K562 (cell line): ENCODE data around the gene ALDH5A1. TPM values are rescaled to one million over a fixed set of nuclear protein-coding genes. Genes with fewer than 3 reads are reported as not detected.

ENCODE experiments used
- ATAC-seq: fragments of 200-7000 bp; cut with Tn5 transposase; 3 replicates; pipeline ENCODE4 v1.9.1; 2020; ENCODE audit warnings: moderate library complexity
- Bru-seq: library from RNA; stranded (reverse); fragments of 400-500 nt; gene quantifications from one replicate; lab custom pipeline; 2021; lab: Mats Ljungman, UMichigan
- BruChase-seq, 2 experiments: library from RNA; stranded (reverse); fragments of 400-500 nt; gene quantifications; one replicate each; lab custom pipeline; 2021; lab: Mats Ljungman, UMichigan
- BruUV-seq: library from RNA; stranded (reverse); fragments of 400-500 nt; replicated peaks from 2 replicates; lab custom pipeline; 2021; lab: Mats Ljungman, UMichigan
- CTCF ChIA-PET: fragments of 300-600 bp; formaldehyde crosslinking; extraction: SDS; loops from one replicate; lab custom pipeline; 2021; ENCODE audit warnings: low intra/inter-chr PET ratio; lab: Yijun Ruan, JAX
- POLR2A ChIA-PET: fragments of 300-600, 350-650 bp; sonication (Branson Sonifier 250); formaldehyde crosslinking; extraction: SDS; loops from one replicate; lab custom pipeline; 2021; ENCODE audit warnings: antibody characterized with exemption, inconsistent platforms; lab: Yijun Ruan, JAX
- DNase-seq, 4 experiments: peaks; one replicate each; pipeline versions ENCODE4 v3.0.0 to v3.0.0-alpha.2; 2011 to 2018; ENCODE audit warnings: low spot score in 3 of 4, mixed read lengths in 3 of 4; ENCODE audit errors: extremely low read depth in 1 of 4
- FAIRE-seq: peaks from 2 replicates; lab custom pipeline; 2011; peaks lifted over from hg19 to GRCh38; lab: Jason Lieb, UNC
- H2AFZ ChIP-seq: 2 replicates; pipeline ENCODE4 v1.6.0; 2011; ENCODE audit warnings: low read depth, low read length, control low read depth, inconsistent platforms
- H3K27ac ChIP-seq: fragments of 200-600 bp; 3 replicates; pipeline ENCODE4 v1.8.0; 2011; ENCODE audit warnings: low read depth, mild to moderate bottlenecking, control low read depth, inconsistent platforms, low read length, moderate library complexity, mixed read lengths; ENCODE audit errors: extremely low read depth
- H3K27me3 ChIP-seq, 2 experiments: fragments of 300-600 bp in 1 of 2; 2 replicates in 1 of 2; 3 replicates in 1 of 2; pipeline versions ENCODE4 v1.6.0 to v1.8.0; 2011; ENCODE audit warnings: inconsistent platforms in 2 of 2, low read length in 2 of 2, mild to moderate bottlenecking in 1 of 2, mixed read lengths in 1 of 2, moderate library complexity in 1 of 2; ENCODE audit not compliant: control insufficient read depth in 2 of 2, insufficient read depth in 2 of 2
- H3K36me3 ChIP-seq: fragments of 300-600 bp; 3 replicates; pipeline ENCODE4 v1.8.0; 2011; ENCODE audit warnings: mild to moderate bottlenecking, low read length, inconsistent platforms; ENCODE audit not compliant: control insufficient read depth, insufficient read depth
- H3K4me1 ChIP-seq, 2 experiments: fragments of 200-600 bp in 1 of 2; replicated peaks in 1 of 2; 2 replicates in 1 of 2; 3 replicates in 1 of 2; pipeline versions ENCODE4 v1.5.1 to v1.8.0; 2011; ENCODE audit warnings: inconsistent platforms in 2 of 2, low read length in 2 of 2, mild to moderate bottlenecking in 1 of 2, mixed read lengths in 1 of 2, moderate library complexity in 1 of 2; ENCODE audit not compliant: control insufficient read depth in 2 of 2, insufficient read depth in 2 of 2
- H3K4me2 ChIP-seq: 2 replicates; pipeline ENCODE4 v1.6.1; 2011; ENCODE audit warnings: low read length, control low read depth, inconsistent platforms, mixed read lengths; ENCODE audit not compliant: insufficient read depth
- H3K4me3 ChIP-seq: fragments of 200-600 bp; sonication (generic), shearing (Covaris generic); 2 replicates; pipeline ENCODE4 v1.5.1; 2016; ENCODE audit warnings: control low read depth, inconsistent platforms
- H3K79me2 ChIP-seq: fragments of 200-600 bp; 3 replicates; pipeline ENCODE4 v1.8.0; 2011; ENCODE audit warnings: low read length, inconsistent platforms; ENCODE audit not compliant: control insufficient read depth, insufficient read depth
- H3K9ac ChIP-seq, 2 experiments: 2 replicates each; pipeline versions ENCODE4 v1.6.0 to v1.6.1; 2011; ENCODE audit warnings: low read depth in 2 of 2, low read length in 2 of 2, control low read depth in 1 of 2, inconsistent platforms in 1 of 2, mild to moderate bottlenecking in 1 of 2, mixed read lengths in 1 of 2; ENCODE audit not compliant: insufficient read depth in 1 of 2
- H3K9me1 ChIP-seq: one replicate; pipeline ENCODE4 v1.6.0; 2011; ENCODE audit warnings: inconsistent platforms, mild to moderate bottlenecking, low read length, moderate library complexity; ENCODE audit not compliant: control insufficient read depth, insufficient read depth
- H3K9me3 ChIP-seq: replicated peaks from 2 replicates; pipeline ENCODE4 v1.5.1; 2011; ENCODE audit warnings: low read depth, low read length, inconsistent platforms; ENCODE audit not compliant: control insufficient read depth, insufficient read depth
- H4K20me1 ChIP-seq: replicated peaks from 2 replicates; pipeline ENCODE4 v1.6.1; 2011; ENCODE audit warnings: low read length, inconsistent platforms, mixed read lengths; ENCODE audit not compliant: control insufficient read depth, insufficient read depth
- ADNP ChIP-seq: fragments of 200-800 bp; sonication (Bioruptor generic); IDR thresholded peaks from 2 replicates; pipeline ENCODE4 v1.6.1; 2016; ENCODE audit warnings: missing genetic modification characterization, missing compliant biosample characterization
- CBX2 ChIP-seq: fragments of 200-600 bp; sonication (generic); IDR thresholded peaks from one replicate; pipeline ENCODE4 v1.6.1; 2012; ENCODE audit warnings: mild to moderate bottlenecking, low read length, inconsistent platforms; ENCODE audit not compliant: insufficient read depth, poor library complexity, severe bottlenecking
- HBP1 ChIP-seq: fragments of 450-650 bp; formaldehyde crosslinking; IDR thresholded peaks from 2 replicates; pipeline ENCODE4 v1.4.0; 2022; ENCODE audit warnings: missing genetic modification characterization
- HDAC6 ChIP-seq: IDR thresholded peaks from 2 replicates; pipeline ENCODE4 v1.6.1; 2012; ENCODE audit warnings: low read depth, mild to moderate bottlenecking, control low read depth, inconsistent platforms, low read length, moderate library complexity
- L3MBTL2 ChIP-seq: fragments of 450-650 bp; IDR thresholded peaks from 2 replicates; pipeline ENCODE4 v1.6.1; 2016; ENCODE audit warnings: mild to moderate bottlenecking, moderate library complexity
- POLR2A ChIP-seq: fragments of 450-650 bp; conservative IDR thresholded peaks from 2 replicates; pipeline ENCODE4 v1.6.1; 2016
- TEAD1 ChIP-seq, 2 experiments: fragments of 450-650 bp in 1 of 2; sonication (generic) in 1 of 2; formaldehyde crosslinking; IDR thresholded peaks; 2 replicates each; pipeline versions ENCODE4 v1.4.0 to v1.8.0; 2020 to 2022; ENCODE audit warnings: mild to moderate bottlenecking in 2 of 2, missing genetic modification reagents in 1 of 2
- ZBTB17 ChIP-seq: fragments of 450-650 bp; formaldehyde crosslinking; IDR thresholded peaks from 2 replicates; pipeline ENCODE4 v1.4.0; 2020; ENCODE audit warnings: mild to moderate bottlenecking
- ZBTB8A ChIP-seq: fragments of 450-650 bp; IDR thresholded peaks from 2 replicates; pipeline ENCODE4 v1.6.1; 2018; ENCODE audit warnings: mild to moderate bottlenecking, moderate library complexity; ENCODE audit not compliant: partially characterized antibody
- ZFPM2 ChIP-seq: fragments of 250-450 bp; sonication (Bioruptor Pico); IDR thresholded peaks from 2 replicates; pipeline ENCODE4 v1.5.1; 2022; ENCODE audit warnings: mild to moderate bottlenecking
- ZNF143 ChIP-seq: sonication (generic); formaldehyde crosslinking; IDR thresholded peaks from 2 replicates; pipeline ENCODE4 v1.9.0; 2022; ENCODE audit warnings: mild to moderate bottlenecking, missing genetic modification reagents
- ZNF174 ChIP-seq: fragments of 250-450 bp; sonication (Bioruptor Pico); IDR thresholded peaks from 2 replicates; pipeline ENCODE4 v1.4.0; 2020; ENCODE audit warnings: mild to moderate bottlenecking
- ZNF512 ChIP-seq: IDR thresholded peaks from 2 replicates; pipeline ENCODE4 v1.6.1; 2016; ENCODE audit warnings: missing genetic modification characterization, missing compliant biosample characterization
- WGBS: fragments of 100-300 bp; shearing (Covaris generic); methylation state at CpG from one replicate; pipeline ENCODE4 v1.1.6; 2016; ENCODE audit warnings: low coverage, mixed read lengths; ENCODE audit not compliant: insufficient coverage; ENCODE audit errors: missing lambda C conversion rate; 5-methylcytosine and 5-hydroxymethylcytosine counted together
- in situ Hi-C: fragments of 300-500 bp; cut with MboI; formaldehyde crosslinking; loops from 4 replicates; pipeline ENCODE4 v1.15.0; 2018; ENCODE audit warnings: inconsistent platforms, mixed read lengths
- intact Hi-C: fragments of 100-400 bp; cut with micrococcal nuclease; formaldehyde crosslinking; loops from 2 replicates; pipeline ENCODE4 v1.14.2; 2022
- long read RNA-seq, 3 experiments: library from polyadenylated mRNA in 2 of 3; library from RNA in 1 of 3; unstranded in 2 of 3; stranded (forward) in 1 of 3; transcript quantifications; one replicate each; pipeline ENCODE4 v2.0.0, GENCODE V29; 2019 to 2022
- polyA minus RNA-seq, 3 experiments: library from RNA; depleted of rRNA, polyadenylated mRNA; stranded (reverse); fragments of >200 nt; gene quantifications; 2 replicates each; pipeline ENCODE4 v1.2.3, GENCODE V29; 2011
- polyA plus RNA-seq, 8 experiments: library from polyadenylated mRNA; depleted of rRNA in 4 of 8; stranded (reverse) in 5 of 8; unstranded in 3 of 8; fragments of >200 nt; fragmentation: Nextera tagmentation in 2 of 8; fragmentation: Illumina TruSeq in 1 of 8; extraction: Ambion mirVana in 2 of 8; extraction: Trizol in 1 of 8; gene quantifications; 2 replicates each; pipeline versions ENCODE4 v1.2.1 to v1.2.3, GENCODE V29; 2011 to 2014; ENCODE audit warnings: inconsistent platforms in 1 of 8, missing spikeins in 1 of 8
- total RNA-seq, 7 experiments: library from RNA; depleted of rRNA in 6 of 7; stranded (reverse); fragments of >200 nt in 6 of 7; fragmentation: Illumina TruSeq in 2 of 7; extraction: Trizol in 2 of 7; gene quantifications; 2 replicates each; pipeline versions ENCODE4 v1.2.1 to v1.2.3, GENCODE V29; 2011 to 2021; ENCODE audit warnings: low replicate concordance in 1 of 7

ALDH5A1 gene
- total RNA-seq (2011; cell fraction: chromatin; rRNA removed; ENCODE audit: low replicate concordance): 7.0 and 9.4 TPM in 2 replicates
- total RNA-seq (2011; cell fraction: nucleolus; rRNA removed): 4.2 and 5.3 TPM in 2 replicates
- 9.3 and 9.6 TPM in 2 replicates for total RNA-seq (2011; cell fraction: nucleoplasm; rRNA removed)
- total RNA-seq (2014; rRNA removed) (8.6 and 12.0 TPM in 2 replicates), total RNA-seq (2014; rRNA removed; fragmentation: Illumina TruSeq; extraction: Trizol) (8.9 and 9.9 TPM in 2 replicates), total RNA-seq (2015; rRNA removed; fragmentation: Illumina TruSeq; extraction: Trizol) (11.4 and 11.9 TPM in 2 replicates), total RNA-seq (2021) (19.7 and 20.5 TPM in 2 replicates), polyA plus RNA-seq (2011; rRNA removed) (5.2 and 9.5 TPM in 2 replicates), polyA plus RNA-seq (2014; fragmentation: Illumina TruSeq; extraction: Trizol) (14.4 and 16.1 TPM in 2 replicates), polyA plus RNA-seq (2014; fragmentation: Nextera tagmentation; extraction: Ambion mirVana) (1 to 10 TPM; 2.2 to 3.4 TPM), polyA plus RNA-seq (2014; rRNA removed) (12.7 and 12.8 TPM in 2 replicates), polyA minus RNA-seq (2011; rRNA and poly(A)+ RNA removed) (5.8 and 10.9 TPM in 2 replicates), Bru-seq, nascent RNA (percentile 58 among the genes with signal in this experiment), BruChase-seq, experiment 1, labeled RNA remaining after a 2-hour chase (percentile 64 among the genes with signal in this experiment), BruChase-seq, experiment 2, labeled RNA remaining after a 6-hour chase (percentile 64 among the genes with signal in this experiment)
- polyA plus RNA-seq (2011; cell fraction: cytosol; rRNA removed): 3.3 and 6.7 TPM in 2 replicates
- polyA plus RNA-seq (2011; cell fraction: nucleus; rRNA removed): 5.2 and 8.1 TPM in 2 replicates
- 15.6 and 20.1 TPM in 2 replicates for polyA plus RNA-seq (2012)
- 6.6 and 10.3 TPM in 2 replicates for polyA minus RNA-seq (2011; cell fraction: cytosol; rRNA and poly(A)+ RNA removed)
- polyA minus RNA-seq (2011; cell fraction: nucleus; rRNA and poly(A)+ RNA removed): 2.3 and 2.6 TPM in 2 replicates
- long read RNA-seq, experiment 1, full-length matches to known transcripts: 31 of 93 reads
- long read RNA-seq, experiment 1, partial matches to known transcripts: 16 of 93 reads
- long read RNA-seq, experiment 1, other reads (novel, unspliced or antisense): 46 of 93 reads
- long read RNA-seq, experiment 2, full-length matches to known transcripts: 3 of 15 reads
- long read RNA-seq, experiment 2, partial matches to known transcripts: 1 of 15 reads
- long read RNA-seq, experiment 2, other reads (novel, unspliced or antisense): 11 of 15 reads
- long read RNA-seq, experiment 3, full-length matches to known transcripts: 12 of 17 reads
- long read RNA-seq, experiment 3, partial matches to known transcripts: 1 of 17 reads
- long read RNA-seq, experiment 3, other reads (novel, unspliced or antisense): 4 of 17 reads

- H3K27me3 ChIP-seq: no peaks in the 10 kb centered on the region
- peak within 1 kb of the TSS; percentile 64 for H2AFZ ChIP-seq
- intact Hi-C loops: no loop called here
- BruUV-seq: no TSS peak
- peak within 1 kb of the TSS; percentile 67 for H3K27ac ChIP-seq
- no peaks in the 10 kb centered on the region for H3K9me1 ChIP-seq
- WGBS: 17% methylated on average over 79 of the region's 93 CpGs
- peak within 1 kb of the TSS; percentile 69 to 94 for H3K9ac ChIP-seq
- in situ Hi-C loops: no loop called here
- H3K9me3 ChIP-seq: peaks cover 4% of the 10 kb centered on the region
- CTCF ChIA-PET: no interaction called here
- ATAC-seq (peak; percentile 83), DNase-seq (peak; percentile 71 to 84 (median 74)), FAIRE-seq (peak; percentile 55)
- peaks cover 16 to 20% of the 10 kb centered on the region in 2 experiments; a peak in 4 of 5 replicates for H3K4me1 ChIP-seq
- no peaks in the 10 kb centered on the region; the same call in 2 of the 3 replicates for H3K36me3 ChIP-seq
- H3K4me2 ChIP-seq: peak within 1 kb of the TSS; percentile 84
- H3K4me3 ChIP-seq: peak within 1 kb of the TSS; percentile 54
- POLR2A ChIA-PET: interaction anchor here (0.7 to 3.4 kb wide), 9 partner anchors 9 to 108 kb away, joined by 3 to 9 read pairs (median 5); no protein-coding TSS in a partner anchor
- no peaks in the 10 kb centered on the region for H4K20me1 ChIP-seq
- H3K79me2 ChIP-seq: no peaks in the 10 kb centered on the region; the same call in 2 of the 3 replicates
- TF ChIP-seq ZBTB17 (CRISPR knock-in tag) (0 out of 2 replicates have a peak, but pooled peaks have one; percentile 43), ZNF143 (CRISPR knock-in tag) (no peak), ZBTB8A (no peak), POLR2A (peak; percentile 54; the same call in 1 of the 2 replicates), ZNF174 (no peak), TEAD1 (CRISPR knock-in tag; IDR thresholded peaks at IDR 0.05) (no peak), ZNF512 (tag) (no peak), L3MBTL2 (peak; percentile 85), HBP1 (CRISPR knock-in tag) (no peak), CBX2 (no peak), ZFPM2 (no peak), HDAC6 (no peak), ADNP (tag) (no peak)
Observed at GRCh38 chr6:24494821-24495795, at the start of gene ALDH5A1. Gene ALDH5A1, plus strand, starts transcription at chr6:24494969. Its CDS starts 28 bp downstream, at chr6:24494997.
